MM.1S (cell line): ENCODE results near the gene OR1I1.

Experiments used
- CTCF ChIP-seq: fragments of 300-600 bp; sonication (generic); IDR thresholded peaks from 2 replicates; pipeline ENCODE4 v1.5.1; 2016; ENCODE audit warnings: antibody characterized with exemption, low read length, mixed read lengths
- EZH2 ChIP-seq: fragments of 300-600 bp; sonication (generic); optimal IDR thresholded peaks from 2 replicates; pipeline ENCODE3; 2017; ENCODE audit warnings: low read depth, mild to moderate bottlenecking, antibody characterized with exemption, low read length, mixed read lengths
- EZH2phosphoT487 ChIP-seq: fragments of 300-600 bp; sonication (generic); IDR thresholded peaks from 2 replicates; pipeline ENCODE4 v1.6.1; 2018; ENCODE audit warnings: antibody characterized with exemption, low read length

GRCh38 chr19:15093001-15093400 is 11.0 kb downstream of the OR1I1 start:
- TF ChIP-seq CTCF (no peak), EZH2 (no peak), EZH2phosphoT487 (no peak)
